Measurements from ENCODE around the gene KRAS. TPM values are rescaled to one million over a fixed set of nuclear protein-coding genes. Genes with fewer than 3 reads are reported as not detected.

KRAS gene
- total and polyA plus RNA-seq, 4 donors = 6.2 to 33.0 (median 14.1) TPM

DNA sequence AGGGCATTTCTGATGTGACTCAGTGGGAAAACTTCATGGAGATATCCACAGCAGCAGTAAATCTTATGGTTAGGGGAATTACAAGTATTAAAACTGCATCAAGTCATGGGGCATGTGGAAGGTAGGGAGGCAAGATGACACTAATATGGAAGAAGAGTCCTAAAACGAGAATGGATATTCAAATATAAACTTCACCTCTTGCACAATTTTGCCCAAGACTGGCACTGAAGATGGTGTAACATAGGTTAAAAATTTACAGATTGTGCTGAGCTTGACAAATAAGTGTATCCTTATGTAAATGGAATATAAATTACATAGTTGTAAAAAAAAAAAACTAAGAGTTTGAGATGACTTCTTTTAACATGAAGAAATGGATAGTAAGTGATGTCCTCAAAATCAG is 42.9 kb downstream of the KRAS start:
- Histone ChIP-seq H3K36me3 (ENCODE audit: control insufficient read depth in 4 of 4, insufficient read depth in 3 of 4, low read depth in 1 of 4, low read length in 3 of 4) (peaks cover 0 to 21% (median 4%) of the 10 kb centered on the region in 4 donors), H3K27ac (ENCODE audit: low read depth in 1 of 2, low read length in 2 of 2) (no peak overlapping the region), H3K4me3 (ENCODE audit: low read depth in 1 of 3, low read length in 3 of 3) (no peak overlapping the region), H3K9me3 (ENCODE audit: control insufficient read depth in 4 of 4, low read length in 3 of 4) (no peaks in the 10 kb centered on the region), H3K9ac (ENCODE audit: low read depth in 1 of 2, low read length in 2 of 2) (no peak overlapping the region), H3K4me1 (ENCODE audit: control insufficient read depth in 4 of 4, insufficient read depth in 4 of 4, low read length in 3 of 4) (peaks cover 1 to 18% (median 9%) of the 10 kb centered on the region in 4 donors), H3K27me3 (ENCODE audit: control insufficient read depth in 4 of 4, insufficient read depth in 4 of 4, low read length in 3 of 4) (no peaks in the 10 kb centered on the region)
- DNase-seq (ENCODE audit: low spot score) = no peak
- WGBS = 32% methylated on average over 1 of the region's 1 CpG
- peak; percentile 40 to 49 for TF ChIP-seq HNF4A (conservative IDR thresholded peaks at IDR 0.05)
- TF ChIP-seq, protein P1, sequence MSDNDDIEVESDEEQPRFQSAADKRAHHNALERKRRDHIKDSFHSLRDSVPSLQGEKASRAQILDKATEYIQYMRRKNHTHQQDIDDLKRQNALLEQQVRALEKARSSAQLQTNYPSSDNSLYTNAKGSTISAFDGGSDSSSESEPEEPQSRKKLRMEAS (IDR thresholded peaks at IDR 0.05) = peak; percentile 30
- TF ChIP-seq NR2F2 (IDR thresholded peaks at IDR 0.05) = no peak
- TF ChIP-seq YY1 (IDR thresholded peaks at IDR 0.05) = peak; percentile 37
- peak; percentile 29 for TF ChIP-seq SP1 (IDR thresholded peaks at IDR 0.05)
- no peak for TF ChIP-seq GABPA (IDR thresholded peaks at IDR 0.05 in 1 of 2, conservative IDR thresholded peaks at IDR 0.05 in 1 of 2)
- peak; percentile 21 to 24 for TF ChIP-seq RXRA (IDR thresholded peaks at IDR 0.05)

DNA sequence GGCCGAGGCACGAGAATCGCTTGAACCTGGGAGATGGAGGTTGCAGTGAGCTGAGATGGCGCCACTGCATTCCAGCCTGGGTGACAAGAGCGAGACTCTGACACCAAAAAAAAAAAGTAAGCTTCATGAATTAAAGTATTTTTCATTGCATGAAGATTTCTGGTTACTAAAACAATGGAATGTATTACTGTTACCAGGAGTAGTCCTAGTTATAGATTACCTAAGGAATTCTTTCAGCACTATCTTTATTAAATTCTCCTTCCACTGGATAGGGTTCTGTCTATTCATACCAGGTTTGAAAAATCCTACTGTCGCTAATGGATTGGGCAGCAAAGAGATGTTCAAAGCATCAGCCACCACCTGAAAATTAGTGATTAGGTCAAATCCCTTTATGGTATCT is 43.3 kb downstream of the KRAS start:
- no peaks in the 10 kb centered on the region for H3K9me3 ChIP-seq (ENCODE audit: control insufficient read depth in 4 of 4, low read length in 3 of 4)
- H3K27ac ChIP-seq (ENCODE audit: low read depth in 1 of 2, low read length in 2 of 2) = no peak overlapping the region
- DNase-seq (ENCODE audit: low spot score) = no peak
- no peak overlapping the region for H3K4me3 ChIP-seq (ENCODE audit: low read depth in 1 of 3, low read length in 3 of 3)
- no peaks in the 10 kb centered on the region for H3K27me3 ChIP-seq (ENCODE audit: control insufficient read depth in 4 of 4, insufficient read depth in 4 of 4, low read length in 3 of 4)
- no peak overlapping the region for H3K9ac ChIP-seq (ENCODE audit: low read depth in 1 of 2, low read length in 2 of 2)
- WGBS = 96% methylated on average over 6 of the region's 6 CpGs
- no peak for TF ChIP-seq HNF4G (IDR thresholded peaks at IDR 0.05)
- no peak for TF ChIP-seq HNF4A (conservative IDR thresholded peaks at IDR 0.05)
- TF ChIP-seq, protein P2, sequence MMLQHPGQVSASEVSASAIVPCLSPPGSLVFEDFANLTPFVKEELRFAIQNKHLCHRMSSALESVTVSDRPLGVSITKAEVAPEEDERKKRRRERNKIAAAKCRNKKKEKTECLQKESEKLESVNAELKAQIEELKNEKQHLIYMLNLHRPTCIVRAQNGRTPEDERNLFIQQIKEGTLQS (IDR thresholded peaks at IDR 0.05) = no peak
- TF ChIP-seq GABPA (IDR thresholded peaks at IDR 0.05 in 1 of 2, conservative IDR thresholded peaks at IDR 0.05 in 1 of 2) = no peak
- TF ChIP-seq SP1 (IDR thresholded peaks at IDR 0.05) = no peak
- TF ChIP-seq RXRA (IDR thresholded peaks at IDR 0.05) = no peak
- TF ChIP-seq, protein P3, sequence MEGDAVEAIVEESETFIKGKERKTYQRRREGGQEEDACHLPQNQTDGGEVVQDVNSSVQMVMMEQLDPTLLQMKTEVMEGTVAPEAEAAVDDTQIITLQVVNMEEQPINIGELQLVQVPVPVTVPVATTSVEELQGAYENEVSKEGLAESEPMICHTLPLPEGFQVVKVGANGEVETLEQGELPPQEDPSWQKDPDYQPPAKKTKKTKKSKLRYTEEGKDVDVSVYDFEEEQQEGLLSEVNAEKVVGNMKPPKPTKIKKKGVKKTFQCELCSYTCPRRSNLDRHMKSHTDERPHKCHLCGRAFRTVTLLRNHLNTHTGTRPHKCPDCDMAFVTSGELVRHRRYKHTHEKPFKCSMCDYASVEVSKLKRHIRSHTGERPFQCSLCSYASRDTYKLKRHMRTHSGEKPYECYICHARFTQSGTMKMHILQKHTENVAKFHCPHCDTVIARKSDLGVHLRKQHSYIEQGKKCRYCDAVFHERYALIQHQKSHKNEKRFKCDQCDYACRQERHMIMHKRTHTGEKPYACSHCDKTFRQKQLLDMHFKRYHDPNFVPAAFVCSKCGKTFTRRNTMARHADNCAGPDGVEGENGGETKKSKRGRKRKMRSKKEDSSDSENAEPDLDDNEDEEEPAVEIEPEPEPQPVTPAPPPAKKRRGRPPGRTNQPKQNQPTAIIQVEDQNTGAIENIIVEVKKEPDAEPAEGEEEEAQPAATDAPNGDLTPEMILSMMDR (IDR thresholded peaks at IDR 0.05; ENCODE audit: low read depth, low read length, missing input control) = no peak
- no peak for TF ChIP-seq YY1 (IDR thresholded peaks at IDR 0.05)
- no peak for TF ChIP-seq EGR1 (IDR thresholded peaks at IDR 0.05; ENCODE audit: low read depth in 2 of 2)
- TF ChIP-seq RAD21 (IDR thresholded peaks at IDR 0.05) = no peak
- TF ChIP-seq, protein P4, sequence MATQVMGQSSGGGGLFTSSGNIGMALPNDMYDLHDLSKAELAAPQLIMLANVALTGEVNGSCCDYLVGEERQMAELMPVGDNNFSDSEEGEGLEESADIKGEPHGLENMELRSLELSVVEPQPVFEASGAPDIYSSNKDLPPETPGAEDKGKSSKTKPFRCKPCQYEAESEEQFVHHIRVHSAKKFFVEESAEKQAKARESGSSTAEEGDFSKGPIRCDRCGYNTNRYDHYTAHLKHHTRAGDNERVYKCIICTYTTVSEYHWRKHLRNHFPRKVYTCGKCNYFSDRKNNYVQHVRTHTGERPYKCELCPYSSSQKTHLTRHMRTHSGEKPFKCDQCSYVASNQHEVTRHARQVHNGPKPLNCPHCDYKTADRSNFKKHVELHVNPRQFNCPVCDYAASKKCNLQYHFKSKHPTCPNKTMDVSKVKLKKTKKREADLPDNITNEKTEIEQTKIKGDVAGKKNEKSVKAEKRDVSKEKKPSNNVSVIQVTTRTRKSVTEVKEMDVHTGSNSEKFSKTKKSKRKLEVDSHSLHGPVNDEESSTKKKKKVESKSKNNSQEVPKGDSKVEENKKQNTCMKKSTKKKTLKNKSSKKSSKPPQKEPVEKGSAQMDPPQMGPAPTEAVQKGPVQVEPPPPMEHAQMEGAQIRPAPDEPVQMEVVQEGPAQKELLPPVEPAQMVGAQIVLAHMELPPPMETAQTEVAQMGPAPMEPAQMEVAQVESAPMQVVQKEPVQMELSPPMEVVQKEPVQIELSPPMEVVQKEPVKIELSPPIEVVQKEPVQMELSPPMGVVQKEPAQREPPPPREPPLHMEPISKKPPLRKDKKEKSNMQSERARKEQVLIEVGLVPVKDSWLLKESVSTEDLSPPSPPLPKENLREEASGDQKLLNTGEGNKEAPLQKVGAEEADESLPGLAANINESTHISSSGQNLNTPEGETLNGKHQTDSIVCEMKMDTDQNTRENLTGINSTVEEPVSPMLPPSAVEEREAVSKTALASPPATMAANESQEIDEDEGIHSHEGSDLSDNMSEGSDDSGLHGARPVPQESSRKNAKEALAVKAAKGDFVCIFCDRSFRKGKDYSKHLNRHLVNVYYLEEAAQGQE (IDR thresholded peaks at IDR 0.05) = no peak
- TF ChIP-seq, protein P5, sequence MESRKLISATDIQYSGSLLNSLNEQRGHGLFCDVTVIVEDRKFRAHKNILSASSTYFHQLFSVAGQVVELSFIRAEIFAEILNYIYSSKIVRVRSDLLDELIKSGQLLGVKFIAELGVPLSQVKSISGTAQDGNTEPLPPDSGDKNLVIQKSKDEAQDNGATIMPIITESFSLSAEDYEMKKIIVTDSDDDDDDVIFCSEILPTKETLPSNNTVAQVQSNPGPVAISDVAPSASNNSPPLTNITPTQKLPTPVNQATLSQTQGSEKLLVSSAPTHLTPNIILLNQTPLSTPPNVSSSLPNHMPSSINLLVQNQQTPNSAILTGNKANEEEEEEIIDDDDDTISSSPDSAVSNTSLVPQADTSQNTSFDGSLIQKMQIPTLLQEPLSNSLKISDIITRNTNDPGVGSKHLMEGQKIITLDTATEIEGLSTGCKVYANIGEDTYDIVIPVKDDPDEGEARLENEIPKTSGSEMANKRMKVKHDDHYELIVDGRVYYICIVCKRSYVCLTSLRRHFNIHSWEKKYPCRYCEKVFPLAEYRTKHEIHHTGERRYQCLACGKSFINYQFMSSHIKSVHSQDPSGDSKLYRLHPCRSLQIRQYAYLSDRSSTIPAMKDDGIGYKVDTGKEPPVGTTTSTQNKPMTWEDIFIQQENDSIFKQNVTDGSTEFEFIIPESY (IDR thresholded peaks at IDR 0.05) = no peak
- no peak for TF ChIP-seq FOXA2 (IDR thresholded peaks at IDR 0.05)
- H3K4me1 ChIP-seq (ENCODE audit: control insufficient read depth in 4 of 4, insufficient read depth in 4 of 4, low read length in 3 of 4) = peaks cover 1 to 18% (median 9%) of the 10 kb centered on the region in 4 donors
- H3K36me3 ChIP-seq (ENCODE audit: control insufficient read depth in 4 of 4, insufficient read depth in 3 of 4, low read depth in 1 of 4, low read length in 3 of 4) = peaks cover 0 to 21% (median 4%) of the 10 kb centered on the region in 4 donors

Data from liver (tissue), 9 donors.